Measurements from ENCODE around the gene ATP9A. TPM values are rescaled to one million over a fixed set of nuclear protein-coding genes. Genes with fewer than 3 reads are reported as not detected.
"Not testable (repeated sequence)": the region's sequence is repeated elsewhere in the genome, so short reads cannot be mapped to it uniquely, and the experiment has no call there.

ATP9A gene
- total RNA-seq, 2 experiments from 2014 or later, result 1.1 to 1.3 TPM

DNA sequence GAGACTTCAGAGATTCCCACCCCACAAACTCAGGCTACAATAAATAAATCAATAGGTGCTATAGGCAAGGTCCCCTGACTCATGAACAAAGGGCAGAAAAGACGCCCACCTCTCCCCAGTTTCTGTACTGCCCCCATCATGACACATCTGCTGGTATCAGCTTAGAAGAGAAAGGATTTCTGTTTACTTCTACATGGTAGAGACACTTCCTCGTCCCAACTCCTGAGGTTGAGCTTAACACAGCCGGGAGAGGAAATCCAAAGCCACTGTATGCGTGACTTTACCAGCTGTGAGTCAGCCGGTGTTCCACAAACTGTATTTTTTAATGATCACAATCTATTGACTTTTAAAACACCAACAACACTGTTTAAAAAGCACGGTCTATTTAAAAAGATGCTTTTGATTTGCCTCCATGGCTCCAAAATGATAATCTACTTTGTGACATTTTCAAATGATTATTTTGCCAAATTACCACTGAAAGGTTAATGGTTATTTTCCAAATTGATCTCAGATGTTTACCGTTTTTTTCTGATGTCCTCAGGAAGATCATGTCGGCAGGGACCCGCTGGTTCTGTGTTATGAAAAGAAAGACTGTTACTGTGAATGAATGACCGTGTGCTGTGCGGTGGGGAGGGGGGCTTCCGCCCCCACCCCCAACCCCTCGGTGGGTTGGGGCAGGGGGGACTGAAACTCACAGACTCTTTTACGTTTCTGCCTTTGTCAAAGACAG is 72.5 kb downstream of the ATP9A start:
- Mint-ChIP-seq H3K27me3 (peaks cover 29% of the 10 kb centered on the region), H3K27ac (no peak overlapping the region), H3K36me3 (no peaks in the 10 kb centered on the region), H3K4me3 (no peak overlapping the region), H3K9me3 (no peaks in the 10 kb centered on the region), H3K4me1 (peaks cover 16% of the 10 kb centered on the region)
- POLR2A ChIA-PET, result no interaction called here
- DNase-seq (no peak), ATAC-seq (ENCODE audit: low read depth) (no peak)

DNA sequence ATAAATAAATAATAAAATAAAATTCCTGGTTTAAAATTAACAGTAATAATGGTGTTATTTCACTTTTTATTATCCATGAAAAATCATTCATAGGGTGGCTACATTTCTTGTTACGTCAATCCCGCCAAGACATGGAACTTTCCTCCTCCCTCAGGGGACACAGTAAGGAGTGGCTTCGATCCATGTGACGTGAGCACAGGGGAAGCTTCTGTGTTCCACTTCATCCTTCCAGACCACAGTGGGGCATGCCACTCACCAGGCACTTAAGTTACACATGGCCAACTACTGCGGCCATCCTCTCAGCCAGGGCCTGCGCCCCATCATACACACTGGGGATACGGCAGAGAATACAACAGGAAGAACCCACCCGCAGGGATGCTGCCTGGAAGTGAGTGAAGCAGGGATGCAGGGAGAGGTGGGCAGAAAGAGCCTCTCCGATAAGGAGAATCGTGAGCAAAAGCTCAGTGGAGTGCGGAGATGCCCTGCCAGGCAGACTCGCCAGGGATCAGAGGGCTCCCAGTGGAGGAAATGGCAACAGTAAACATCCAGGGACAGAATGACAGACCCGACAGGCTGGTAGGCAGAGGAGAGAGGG is 75.3 kb downstream of the ATP9A start:
- POLR2A ChIA-PET, result no interaction called here
- Mint-ChIP-seq H3K27me3 (peaks cover 24% of the 10 kb centered on the region), H3K9me3 (no peaks in the 10 kb centered on the region), H3K27ac (no peak overlapping the region), H3K4me1 (peaks cover 16% of the 10 kb centered on the region), H3K36me3 (no peaks in the 10 kb centered on the region), H3K4me3 (no peak overlapping the region)
- DNase-seq, result no peak
- ATAC-seq (ENCODE audit: low read depth), result no peak

DNA sequence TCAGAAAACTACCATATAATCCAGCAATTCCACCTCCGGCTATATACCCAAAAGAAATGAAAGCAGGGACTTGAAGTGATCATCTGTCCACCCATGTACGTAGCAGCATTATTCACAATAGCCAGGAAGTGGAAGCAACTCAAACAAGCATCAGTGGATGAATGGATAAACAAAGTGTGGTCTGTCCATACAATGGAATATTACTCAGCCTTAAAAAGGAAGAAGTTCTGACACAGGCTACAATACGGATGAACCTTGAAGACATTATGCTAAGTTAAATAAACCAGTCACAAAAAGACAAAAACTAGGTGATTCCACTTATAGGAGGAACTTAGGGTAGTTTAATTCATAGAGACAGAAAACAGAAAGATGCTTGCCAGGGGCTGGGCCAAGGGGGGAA is 76.5 kb downstream of the ATP9A start:
- Mint-ChIP-seq H3K9me3 (no peaks in the 10 kb centered on the region), H3K27ac (no peak overlapping the region), H3K4me1 (peaks cover 12% of the 10 kb centered on the region), H3K36me3 (no peaks in the 10 kb centered on the region), H3K4me3 (no peak overlapping the region), H3K27me3 (peaks cover 17% of the 10 kb centered on the region)
- POLR2A ChIA-PET, result no interaction called here
- ATAC-seq (ENCODE audit: low read depth) (no peak), DNase-seq (no peak)

DNA sequence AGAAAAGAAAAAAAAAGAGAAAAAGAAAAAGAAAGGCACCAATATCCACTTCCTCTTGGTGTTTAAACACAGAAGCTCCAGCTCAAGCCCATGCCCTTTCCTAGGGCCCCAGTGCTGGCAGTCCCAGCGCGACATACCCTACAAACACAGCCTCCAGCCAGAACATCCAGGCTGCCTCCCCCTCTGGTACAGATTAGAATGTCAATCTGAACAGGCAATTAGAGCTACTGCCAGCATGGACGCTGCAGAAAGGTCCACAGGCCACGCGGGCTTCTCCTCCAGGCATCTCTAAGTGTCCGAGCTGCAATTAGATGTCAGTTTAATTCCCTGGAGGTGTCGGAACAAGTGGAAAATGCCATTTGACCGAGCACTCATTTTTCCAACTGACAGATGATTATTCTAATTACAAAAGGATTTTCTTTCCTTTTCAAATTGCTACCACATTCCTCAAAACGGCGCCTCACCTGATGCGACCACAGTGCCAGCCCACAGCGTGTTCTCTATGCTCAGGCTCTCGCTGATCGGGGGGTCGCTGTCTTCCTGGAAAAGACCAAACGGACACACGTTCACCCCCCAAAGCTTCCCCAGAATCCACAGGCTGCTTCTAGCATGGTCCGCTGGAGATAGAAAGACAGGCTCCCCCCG is 79.5 kb downstream of the ATP9A start:
- no peaks in the 10 kb centered on the region for H3K36me3 Mint-ChIP-seq
- H3K27me3 Mint-ChIP-seq, result peaks cover 3% of the 10 kb centered on the region
- no peak overlapping the region for H3K27ac Mint-ChIP-seq
- DNase-seq (no peak), ATAC-seq (ENCODE audit: low read depth) (no peak)
- H3K4me3 Mint-ChIP-seq, result no peak overlapping the region
- no peaks in the 10 kb centered on the region for H3K4me1 Mint-ChIP-seq
- H3K9me3 Mint-ChIP-seq, result no peaks in the 10 kb centered on the region
- POLR2A ChIA-PET, result no interaction called here

DNA sequence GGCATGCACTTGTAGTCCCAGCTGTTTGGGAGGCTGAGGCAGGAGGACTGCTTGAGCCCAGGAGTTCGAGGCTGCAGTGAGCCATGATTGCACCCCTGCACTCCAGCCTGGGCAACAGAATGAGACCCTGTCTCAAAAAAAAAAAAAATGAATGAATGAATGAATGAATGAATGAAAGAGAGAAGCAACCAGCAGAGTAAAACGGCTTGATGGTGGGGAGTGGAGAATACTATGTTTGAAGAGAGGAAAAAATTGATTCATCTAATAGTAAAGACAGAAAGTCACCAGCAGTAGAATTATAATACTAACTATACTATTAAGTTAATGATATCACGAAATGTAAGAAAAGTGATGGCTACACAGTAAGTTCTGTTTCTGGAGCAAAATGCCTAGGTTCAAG is 80.6 kb downstream of the ATP9A start:
- H3K36me3 Mint-ChIP-seq, result no peaks in the 10 kb centered on the region
- POLR2A ChIA-PET, result no interaction called here
- H3K27me3 Mint-ChIP-seq, result peaks cover 3% of the 10 kb centered on the region
- ATAC-seq (ENCODE audit: low read depth) (no peak), DNase-seq (no peak)
- H3K4me1 Mint-ChIP-seq, result no peaks in the 10 kb centered on the region
- H3K27ac Mint-ChIP-seq, result no peak overlapping the region
- H3K4me3 Mint-ChIP-seq, result no peak overlapping the region
- no peaks in the 10 kb centered on the region for H3K9me3 Mint-ChIP-seq

DNA sequence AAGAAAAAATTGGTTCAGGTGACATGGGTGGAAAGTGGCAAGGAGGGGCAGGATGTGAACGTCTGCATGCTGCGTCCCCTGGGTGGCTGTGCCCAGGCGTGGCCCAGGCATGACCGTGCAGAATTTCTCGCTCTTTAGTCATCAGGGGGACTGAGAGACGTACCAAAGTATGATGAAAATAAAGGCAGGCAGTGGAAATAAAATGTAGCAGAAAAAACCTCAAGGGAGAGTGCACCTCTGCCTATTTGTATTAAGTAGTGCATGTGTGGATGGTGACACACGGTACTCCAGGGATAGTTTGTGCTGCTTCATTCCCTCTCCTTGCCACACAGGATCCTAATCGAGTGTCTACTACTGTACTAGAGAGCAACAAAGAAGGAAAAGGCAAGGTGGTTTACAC is 81.1 kb downstream of the ATP9A start:
- POLR2A ChIA-PET, result no interaction called here
- no peak overlapping the region for H3K27ac Mint-ChIP-seq
- DNase-seq, result no peak

DNA sequence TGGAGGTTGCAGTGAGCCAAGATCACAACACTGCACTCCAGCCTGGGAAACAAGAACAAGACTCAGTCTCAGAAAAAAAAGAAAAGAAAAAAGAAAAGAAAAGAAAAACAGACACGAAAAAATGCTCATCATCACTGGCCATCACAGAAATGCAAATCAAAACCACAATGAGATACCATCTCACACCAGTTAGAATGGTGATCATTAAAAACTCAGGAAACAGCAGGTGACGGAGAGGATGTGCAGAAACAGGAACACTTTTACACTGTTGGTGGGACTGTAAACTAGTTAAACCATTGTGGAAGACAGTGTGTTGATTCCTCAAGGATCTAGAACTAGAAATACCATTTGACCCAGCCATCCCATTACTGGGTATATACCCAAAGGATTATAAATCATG is 82.7 kb downstream of the ATP9A start:
- DNase-seq; ATAC-seq (ENCODE audit: low read depth); H3K36me3 Mint-ChIP-seq; H3K4me3 Mint-ChIP-seq; H3K9me3 Mint-ChIP-seq; H3K27ac Mint-ChIP-seq; H3K27me3 Mint-ChIP-seq; POLR2A ChIA-PET; H3K4me1 Mint-ChIP-seq: not testable (repeated sequence)

More for the DNA sequence above, 81.1 kb downstream of the ATP9A start:
- Mint-ChIP-seq H3K36me3 (no peaks in the 10 kb centered on the region), H3K9me3 (no peaks in the 10 kb centered on the region), H3K4me1 (no peaks in the 10 kb centered on the region), H3K4me3 (no peak overlapping the region), H3K27me3 (no peaks in the 10 kb centered on the region)
- no peak for ATAC-seq (ENCODE audit: low read depth)

DNA sequence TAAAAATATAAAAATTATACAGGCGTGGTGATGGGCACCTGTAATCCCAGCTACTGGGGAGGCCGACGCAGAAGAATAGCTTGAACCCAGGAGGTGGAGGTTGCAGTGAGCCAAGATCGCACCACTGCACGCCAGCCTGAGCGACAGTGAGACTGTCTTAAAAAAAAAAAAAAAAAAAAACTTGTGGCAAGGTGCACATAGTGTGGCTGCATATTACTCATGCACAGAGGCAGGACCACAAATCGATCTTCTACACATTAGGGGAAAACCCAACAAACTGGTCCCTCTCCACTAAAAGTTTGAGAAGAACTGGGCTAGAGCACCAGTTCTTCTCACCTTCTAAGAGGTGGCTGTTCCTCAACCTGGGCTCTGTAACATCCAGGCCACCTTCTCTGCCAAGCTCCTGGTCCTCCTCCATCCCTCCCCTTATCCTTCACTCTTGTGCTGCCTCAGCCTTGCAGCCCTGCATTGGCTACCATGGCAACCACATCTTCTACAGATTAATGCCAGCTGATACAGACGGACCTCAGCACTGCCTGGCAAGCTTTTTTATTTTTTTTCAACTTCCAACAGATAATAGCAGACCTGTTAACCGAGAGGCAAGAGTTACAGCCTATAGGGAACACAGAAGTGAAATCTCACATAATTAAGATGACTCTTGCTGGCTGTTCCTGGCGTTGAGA is 88.0 kb downstream of the ATP9A start:
- ATAC-seq (ENCODE audit: low read depth), result no peak
- no peaks in the 10 kb centered on the region for H3K36me3 Mint-ChIP-seq
- POLR2A ChIA-PET, result interaction anchor here (0.7 kb wide), 1 partner anchor 1094 kb away, joined by 4 read pairs; no protein-coding TSS in a partner anchor
- H3K27ac Mint-ChIP-seq, result no peak overlapping the region
- no peak for DNase-seq
- H3K9me3 Mint-ChIP-seq, result no peaks in the 10 kb centered on the region
- H3K27me3 Mint-ChIP-seq, result no peaks in the 10 kb centered on the region
- no peak overlapping the region for H3K4me3 Mint-ChIP-seq
- H3K4me1 Mint-ChIP-seq, result no peaks in the 10 kb centered on the region

DNA sequence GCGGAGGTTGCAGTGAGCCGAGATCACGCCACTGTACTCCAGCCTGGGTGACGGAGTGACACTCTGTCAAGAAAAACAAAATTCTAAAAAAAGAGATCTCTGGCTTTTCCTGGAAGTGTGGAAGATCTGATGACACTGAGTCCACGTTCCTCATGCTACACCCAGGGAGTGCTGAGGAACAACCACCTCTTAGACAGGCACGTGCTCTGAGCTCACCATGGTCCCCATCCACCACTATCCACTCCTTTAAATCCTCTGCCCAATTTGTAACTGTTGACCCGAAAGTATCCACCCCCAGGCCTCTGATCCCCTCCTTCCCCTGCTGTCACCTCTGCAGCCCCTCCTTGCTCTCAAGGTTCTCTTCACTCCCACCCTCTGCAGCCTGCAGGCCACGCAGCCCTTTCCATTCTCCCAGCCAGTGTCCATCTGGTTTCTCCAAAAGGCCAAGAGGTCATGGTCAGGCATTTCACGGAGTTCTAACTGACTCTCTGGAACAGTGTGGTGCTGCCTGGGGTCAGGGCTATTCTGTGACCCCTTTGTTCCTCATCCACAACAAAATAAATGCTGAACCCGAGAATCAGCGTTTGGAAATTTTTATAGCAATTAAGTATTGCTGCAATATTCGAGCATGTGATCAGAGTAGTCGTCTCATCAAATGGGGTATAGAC is 88.8 kb downstream of the ATP9A start:
- no peaks in the 10 kb centered on the region for H3K4me1 Mint-ChIP-seq
- H3K9me3 Mint-ChIP-seq, result no peaks in the 10 kb centered on the region
- no peaks in the 10 kb centered on the region for H3K27me3 Mint-ChIP-seq
- no peak overlapping the region for H3K4me3 Mint-ChIP-seq
- H3K36me3 Mint-ChIP-seq, result no peaks in the 10 kb centered on the region
- H3K27ac Mint-ChIP-seq, result no peak overlapping the region
- DNase-seq (no peak), ATAC-seq (ENCODE audit: low read depth) (no peak)
- POLR2A ChIA-PET, result interaction anchor here (0.7 kb wide), 1 partner anchor 1095 kb away, joined by 4 read pairs; no protein-coding TSS in a partner anchor

DNA sequence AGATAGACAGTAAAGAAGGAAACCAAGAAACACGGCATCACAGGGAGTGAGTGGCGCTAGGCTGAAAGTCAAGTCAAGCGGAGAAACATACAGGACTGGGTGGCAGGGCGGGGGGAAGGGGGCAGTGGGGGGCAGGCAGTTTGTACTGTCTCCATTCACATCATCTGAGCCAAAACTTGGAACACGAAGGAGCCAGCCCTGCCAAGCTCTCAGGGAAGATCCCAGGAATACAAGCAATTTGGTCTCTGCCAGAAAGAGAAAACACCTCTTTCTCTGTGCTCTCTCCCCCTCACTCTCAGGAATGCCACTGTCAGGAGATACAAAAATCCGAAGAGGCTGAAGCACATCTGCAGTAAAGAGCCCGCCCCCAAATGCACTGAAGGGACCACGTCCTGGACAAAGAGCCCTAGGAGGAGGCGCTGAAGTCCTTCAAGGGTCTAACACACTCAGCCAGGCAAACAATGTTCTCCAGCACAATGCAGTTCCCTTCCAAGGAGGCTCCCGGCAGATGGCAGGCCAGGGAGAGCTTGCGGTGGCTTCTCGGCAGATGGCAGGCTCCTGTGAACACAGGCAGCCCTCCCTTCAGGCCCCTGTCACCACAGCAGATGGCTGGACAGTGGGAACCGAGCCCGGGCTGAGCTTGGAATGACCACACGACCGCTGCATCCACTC is 90.0 kb downstream of the ATP9A start:
- DNase-seq (no peak), ATAC-seq (ENCODE audit: low read depth) (no peak)
- no peaks in the 10 kb centered on the region for H3K4me1 Mint-ChIP-seq
- no peak overlapping the region for H3K4me3 Mint-ChIP-seq
- no peak overlapping the region for H3K27ac Mint-ChIP-seq
- no peaks in the 10 kb centered on the region for H3K27me3 Mint-ChIP-seq
- H3K36me3 Mint-ChIP-seq, result no peaks in the 10 kb centered on the region
- no peaks in the 10 kb centered on the region for H3K9me3 Mint-ChIP-seq
- POLR2A ChIA-PET, result no interaction called here

DNA sequence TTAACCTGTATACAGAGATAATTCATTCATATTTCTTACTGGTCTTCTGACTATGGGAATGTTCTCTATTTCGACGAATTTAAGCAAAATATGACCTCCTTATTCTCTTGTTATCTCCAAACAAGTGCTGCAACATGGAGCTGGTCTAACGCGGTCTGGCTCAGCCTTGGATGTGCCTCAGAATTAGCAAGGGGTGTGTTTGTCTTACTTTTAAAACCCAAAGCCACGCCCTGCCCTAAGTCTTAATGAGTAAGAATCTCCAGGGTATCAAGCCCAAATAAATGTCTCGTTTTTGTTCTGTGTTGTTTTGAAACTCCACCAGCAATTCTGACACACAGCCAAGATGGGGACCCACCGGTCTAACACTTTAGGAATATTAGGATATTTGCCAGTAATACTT is 99.2 kb downstream of the ATP9A start:
- no peak overlapping the region for H3K27ac Mint-ChIP-seq
- POLR2A ChIA-PET, result no interaction called here
- H3K9me3 Mint-ChIP-seq, result no peaks in the 10 kb centered on the region
- no peak overlapping the region for H3K4me3 Mint-ChIP-seq
- peaks cover 22% of the 10 kb centered on the region for H3K27me3 Mint-ChIP-seq
- H3K4me1 Mint-ChIP-seq, result peaks cover 5% of the 10 kb centered on the region
- H3K36me3 Mint-ChIP-seq, result no peaks in the 10 kb centered on the region
- DNase-seq (no peak), ATAC-seq (ENCODE audit: low read depth) (no peak)

DNA sequence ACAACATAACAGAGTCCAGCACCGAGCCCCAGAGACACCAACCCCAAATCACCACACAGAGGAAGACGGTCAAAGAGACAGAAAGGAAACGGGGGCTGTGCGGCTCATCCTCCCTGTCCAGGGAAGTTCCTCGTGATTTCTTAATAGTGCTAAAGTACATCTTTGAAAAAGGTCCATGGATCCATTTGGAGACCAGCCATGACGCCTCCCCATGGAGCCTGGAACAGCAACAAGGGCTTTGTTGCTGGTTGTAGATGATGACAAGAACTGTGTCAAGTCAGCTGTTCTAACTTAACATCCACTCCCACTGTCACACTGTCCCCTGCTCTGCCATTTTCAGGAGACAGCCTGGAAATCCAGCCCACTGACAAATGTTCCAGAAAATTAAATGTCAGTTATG is 99.7 kb downstream of the ATP9A start:
- POLR2A ChIA-PET, result no interaction called here
- H3K4me1 Mint-ChIP-seq, result peaks cover 5% of the 10 kb centered on the region
- DNase-seq, result no peak
- H3K27me3 Mint-ChIP-seq, result peaks cover 22% of the 10 kb centered on the region
- no peak for ATAC-seq (ENCODE audit: low read depth)
- no peak overlapping the region for H3K4me3 Mint-ChIP-seq
- no peaks in the 10 kb centered on the region for H3K9me3 Mint-ChIP-seq
- H3K36me3 Mint-ChIP-seq, result no peaks in the 10 kb centered on the region
- no peak overlapping the region for H3K27ac Mint-ChIP-seq

DNA sequence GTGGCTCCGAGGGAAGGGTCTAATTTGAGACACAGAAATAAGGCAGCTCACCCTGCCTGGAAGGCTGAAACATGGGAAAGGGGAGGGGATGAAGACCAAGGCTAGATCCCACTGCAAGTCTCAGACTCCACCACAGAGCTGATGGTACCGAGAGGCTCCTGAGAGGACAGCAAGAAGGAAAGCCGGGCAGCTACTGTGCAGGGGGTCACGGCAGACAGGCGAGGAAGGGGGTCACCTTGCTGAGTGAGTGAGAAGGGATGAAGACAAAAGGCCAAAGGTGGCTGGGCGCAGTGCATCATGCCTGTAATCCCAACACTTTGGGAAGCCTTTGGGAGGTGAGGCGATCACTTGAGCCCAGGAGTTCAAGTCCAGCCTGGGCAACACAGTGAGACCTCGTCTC is 100.7 kb downstream of the ATP9A start:
- Mint-ChIP-seq H3K27ac (no peak overlapping the region), H3K4me1 (peaks cover 5% of the 10 kb centered on the region), H3K4me3 (no peak overlapping the region), H3K36me3 (no peaks in the 10 kb centered on the region), H3K27me3 (peaks cover 20% of the 10 kb centered on the region), H3K9me3 (no peaks in the 10 kb centered on the region)
- no peak for DNase-seq
- ATAC-seq (ENCODE audit: low read depth), result no peak
- POLR2A ChIA-PET, result interaction anchor here (0.7 kb wide), 1 partner anchor 736 kb away, joined by 3 read pairs; the partner anchor contains the start of gene ADNP
